ENCODE measurements around the gene ENDOU.

ENDOU gene

GRCh38 chr12:47743311-47743860 lies 18.1 kb upstream of the ENDOU start:
- no peak for DNase-seq (ENCODE audit: low spot score)

DNA sequence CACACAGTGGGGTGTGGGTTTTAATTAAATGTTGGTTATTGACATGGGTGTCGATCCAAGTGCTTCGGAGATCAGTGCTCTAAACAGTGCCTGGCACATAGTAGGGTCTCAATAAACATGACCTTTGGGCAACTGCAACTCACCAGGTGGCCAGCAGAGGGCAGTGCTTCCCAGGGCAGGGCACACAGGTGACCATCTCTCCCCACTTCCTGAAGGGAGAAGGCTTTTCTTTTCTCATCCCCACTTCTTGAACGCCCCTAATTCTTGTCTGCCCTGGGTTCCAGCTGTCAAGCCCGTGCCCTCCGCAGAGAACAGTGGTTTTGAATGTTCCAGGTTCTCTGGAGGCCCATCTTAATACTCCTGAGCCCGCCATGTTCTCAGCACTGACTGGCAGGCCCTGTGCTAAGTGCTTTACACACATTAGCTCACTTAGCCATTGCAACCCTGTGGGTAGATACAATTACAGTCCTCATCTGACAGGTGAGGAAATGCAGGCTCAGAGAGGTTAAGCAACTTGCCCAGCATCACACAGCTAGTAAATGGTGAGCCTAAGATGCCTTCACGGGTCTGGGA lies 17.0 kb upstream of the ENDOU start:
- DNase-seq (ENCODE audit: low spot score), result peak; percentile 74

GRCh38 chr12:47741340-47741703 lies 16.0 kb upstream of the ENDOU start:
- no peak for DNase-seq (ENCODE audit: low spot score)

DNA sequence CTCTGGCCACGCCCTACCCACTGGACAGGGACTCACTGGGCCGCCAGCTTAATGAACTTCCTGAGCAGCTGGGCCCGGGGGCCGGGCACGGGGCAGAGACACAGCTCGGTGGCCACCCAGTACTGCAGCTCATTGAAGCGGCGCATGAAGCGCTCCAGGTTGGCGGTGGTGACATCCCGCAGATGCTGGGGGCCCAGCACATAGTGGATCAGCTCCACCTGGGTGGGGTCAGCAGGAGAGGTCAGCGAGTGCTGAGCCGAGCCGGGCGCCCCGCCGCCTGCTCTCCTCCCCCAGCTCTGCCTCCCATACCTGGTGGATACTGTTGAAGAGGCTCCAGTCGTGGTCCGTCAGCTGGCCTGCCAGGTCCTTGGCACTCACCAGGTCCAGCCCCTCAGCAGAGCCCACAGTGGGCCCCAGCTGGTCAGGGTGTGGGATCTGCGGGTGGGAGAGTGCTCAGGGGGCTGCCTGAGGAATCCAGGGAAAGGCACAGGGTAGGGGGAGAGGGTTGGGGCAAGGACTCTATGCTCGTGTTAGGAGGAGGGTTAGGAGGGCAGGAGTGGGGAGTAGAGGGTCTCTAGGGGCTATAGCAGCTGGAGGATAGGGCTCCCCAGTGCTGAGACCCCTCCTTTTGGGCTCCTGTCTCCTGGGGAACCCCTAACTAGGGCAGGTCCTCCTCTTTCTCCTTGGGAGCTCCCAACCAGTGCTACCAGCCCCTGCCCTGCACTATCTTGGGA lies 15.5 kb upstream of the ENDOU start:
- no peak for DNase-seq (ENCODE audit: low spot score)

DNA sequence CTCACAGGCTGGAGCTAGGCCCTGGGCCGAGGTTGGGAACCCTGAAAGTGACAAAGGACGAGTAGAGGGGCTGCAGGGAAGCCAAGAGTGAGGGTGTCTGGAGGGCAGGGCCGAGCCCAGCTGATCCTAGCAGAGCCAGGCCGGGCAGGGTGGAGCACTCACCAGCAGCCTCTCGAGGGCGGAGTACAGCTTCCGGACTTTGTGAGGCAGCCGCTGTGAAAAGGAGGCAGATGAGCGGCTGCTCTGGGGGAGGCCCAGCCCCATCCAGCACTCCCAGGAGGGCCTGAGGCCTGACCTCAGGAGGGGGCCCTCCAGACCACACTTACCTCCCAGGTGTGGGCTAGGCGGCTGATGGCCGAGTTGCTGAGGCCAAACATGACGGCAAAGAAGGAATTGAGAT lies 14.7 kb upstream of the ENDOU start:
- DNase-seq (ENCODE audit: low spot score), result peak; percentile 53

DNA sequence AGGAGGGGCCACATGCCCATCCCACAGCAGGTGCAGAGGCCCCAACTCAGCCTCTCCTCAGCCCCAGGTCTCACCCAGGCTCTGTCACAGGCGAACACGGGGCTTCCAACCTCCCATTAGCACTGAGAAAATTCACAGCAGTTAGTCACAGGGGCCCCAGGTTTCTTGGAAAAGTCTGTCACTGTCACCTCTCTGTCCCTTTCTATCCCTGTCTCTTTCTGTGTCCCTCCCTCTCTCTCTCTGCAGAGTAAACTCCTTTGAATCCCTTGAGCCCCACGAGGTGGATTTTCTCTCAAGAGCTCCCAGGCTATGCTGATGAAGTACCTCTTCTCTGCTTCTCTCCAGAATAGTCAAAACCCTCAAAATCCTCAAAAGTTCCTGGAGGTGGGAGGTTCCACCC lies 14.0 kb upstream of the ENDOU start:
- no peak for DNase-seq (ENCODE audit: low spot score)

- DNase-seq (ENCODE audit: low spot score), result no peak
These were observed 12.8 kb upstream of the ENDOU start for GRCh38 chr12:47737936-47738594.

- DNase-seq (ENCODE audit: low spot score), result no peak
These were observed 11.8 kb upstream of the ENDOU start for GRCh38 chr12:47736877-47737676.

- no peak for DNase-seq (ENCODE audit: low spot score)
These were observed 10.9 kb upstream of the ENDOU start for GRCh38 chr12:47736216-47736615.

GRCh38 chr12:47735649-47736048 lies 10.4 kb upstream of the ENDOU start:
- no peak for DNase-seq (ENCODE audit: low spot score)

DNA sequence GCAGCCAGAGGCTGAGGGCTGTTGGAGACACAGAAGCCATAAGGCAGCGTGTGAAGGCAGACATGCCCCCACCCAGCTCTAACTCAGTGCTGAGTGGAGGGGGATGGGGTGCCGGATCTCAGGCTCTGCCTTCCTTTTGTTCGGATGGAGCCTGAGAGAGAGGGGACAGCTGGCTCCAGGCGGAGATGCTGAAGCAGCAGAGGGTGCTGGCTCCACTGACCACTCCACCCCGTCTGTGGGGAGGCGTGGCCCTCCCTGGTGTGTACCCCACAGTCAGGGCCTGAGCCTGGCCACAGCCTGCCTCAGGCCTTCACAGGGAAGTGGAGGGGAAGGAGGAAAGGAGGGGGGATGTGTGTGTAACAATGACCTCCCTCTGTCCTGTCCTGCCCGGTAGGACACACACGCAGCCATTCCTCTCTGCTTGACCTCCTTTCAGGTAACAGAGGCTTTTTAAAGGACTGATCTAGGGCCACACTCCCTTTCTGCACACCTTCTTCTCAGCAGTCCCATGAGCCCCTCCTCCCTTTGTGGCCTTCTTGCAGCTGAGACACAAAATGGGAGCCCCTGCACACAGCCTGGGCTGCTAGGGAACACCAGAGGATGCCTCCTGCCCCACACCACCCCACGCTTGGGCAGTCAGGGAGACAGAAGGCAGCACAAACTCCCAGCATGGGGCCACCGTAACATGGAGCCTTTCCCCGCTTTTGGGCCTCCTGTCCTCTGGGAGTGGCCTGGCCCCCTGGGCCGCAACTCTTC lies 9.6 kb upstream of the ENDOU start:
- no peak for DNase-seq (ENCODE audit: low spot score)

DNA sequence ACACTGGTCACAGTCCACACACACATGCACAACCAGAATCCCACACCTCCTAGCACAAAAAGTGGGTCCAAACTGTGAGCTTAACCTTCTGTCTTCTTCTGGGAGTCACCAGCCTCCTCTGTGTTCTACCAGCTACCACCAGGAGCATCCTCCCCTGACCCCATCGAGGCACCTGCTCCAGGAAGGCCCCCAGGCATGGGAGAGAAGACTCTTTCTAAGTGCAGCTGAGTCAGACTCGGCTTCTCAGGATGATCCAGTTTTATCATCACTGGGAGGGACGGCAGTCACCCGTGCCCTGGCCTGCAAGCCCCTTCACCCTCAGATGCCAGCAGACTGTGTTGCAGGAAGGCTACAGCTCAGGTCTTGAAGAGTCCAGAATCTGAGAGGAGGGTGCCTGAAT lies 7.9 kb upstream of the ENDOU start:
- DNase-seq (ENCODE audit: low spot score), result no peak

GRCh38 chr12:47732504-47732903 lies 7.2 kb upstream of the ENDOU start:
- no peak for DNase-seq (ENCODE audit: low spot score)

- DNase-seq (ENCODE audit: low spot score), result no peak
These were observed 6.4 kb upstream of the ENDOU start for GRCh38 chr12:47731723-47732122.

DNA sequence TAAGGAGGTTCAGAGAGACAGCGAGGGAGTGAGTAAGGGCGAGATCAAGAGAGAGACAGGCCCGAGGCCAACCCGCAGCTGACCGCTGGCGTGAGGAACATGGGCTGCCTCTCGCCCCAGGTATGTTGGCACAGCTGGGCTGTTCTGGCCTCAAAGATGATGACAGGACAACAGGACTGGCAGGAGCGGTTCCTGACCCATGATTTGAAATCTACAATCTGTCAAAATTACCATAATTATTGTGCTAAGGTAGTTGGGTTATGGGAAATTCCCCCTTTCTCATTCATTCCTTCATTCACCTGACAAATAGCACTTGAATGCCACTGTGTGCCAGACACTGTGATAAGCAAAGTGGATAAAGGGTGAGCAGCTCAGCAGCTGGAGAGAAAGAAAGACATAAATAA lies 5.1 kb upstream of the ENDOU start:
- DNase-seq (ENCODE audit: low spot score), result no peak

- DNase-seq (ENCODE audit: low spot score), result no peak
These were observed 3.9 kb upstream of the ENDOU start for GRCh38 chr12:47729233-47729632.

GRCh38 chr12:47725893-47726292 lies 603 bp upstream of the ENDOU start:
- DNase-seq (ENCODE audit: low spot score), result no peak

DNA sequence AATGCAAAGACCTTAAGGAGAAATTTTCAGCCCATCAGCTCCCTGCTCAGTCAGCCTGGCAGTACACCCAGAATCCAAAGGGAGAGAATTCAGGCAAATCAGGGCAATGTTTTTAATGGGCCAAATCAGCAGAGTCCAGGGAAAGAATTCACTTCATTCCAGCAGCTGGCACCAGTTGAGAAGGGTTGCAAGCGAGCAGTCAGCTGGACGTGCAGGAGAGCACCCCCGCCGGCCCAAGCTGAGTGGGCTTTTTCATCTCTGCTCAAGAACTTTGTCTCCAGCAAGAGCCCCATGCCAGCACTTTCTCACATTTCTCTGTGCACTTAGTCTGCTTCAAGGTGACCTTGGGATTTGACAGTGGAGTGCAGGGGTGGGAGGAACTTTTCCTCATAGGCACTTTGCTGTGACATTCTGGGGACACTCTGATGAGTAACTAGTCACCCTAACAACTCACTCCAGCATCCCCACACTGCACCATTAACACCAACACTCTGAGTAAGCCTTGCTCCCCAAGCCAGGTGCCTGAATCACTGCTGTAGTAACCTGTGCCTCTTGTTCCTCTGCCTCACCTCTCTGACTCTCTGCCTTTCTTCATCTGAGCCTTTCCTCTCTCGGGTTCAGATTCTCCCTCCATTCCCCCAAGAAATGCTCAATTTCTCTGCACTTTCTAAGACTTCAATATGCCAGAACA lies 2.2 kb downstream of the ENDOU start:
- DNase-seq (ENCODE audit: low spot score), result no peak

GRCh38 chr12:47722136-47722834 lies 3.0 kb downstream of the ENDOU start:
- DNase-seq (ENCODE audit: low spot score), result no peak

GRCh38 chr12:47721431-47721973 lies 3.8 kb downstream of the ENDOU start:
- DNase-seq (ENCODE audit: low spot score), result no peak
